Thymus (tissue), 11 donors: ENCODE data around the gene ABCA1. TPM values are rescaled to one million over a fixed set of nuclear protein-coding genes. Genes with fewer than 3 reads are reported as not detected.
"Not testable (repeated sequence)": the region's sequence is repeated elsewhere in the genome, so short reads cannot be mapped to it uniquely, and the experiment has no call there.

ENCODE experiments used
- DNase-seq, 9 donors: peaks; one replicate each; pipeline ENCODE4 v3.0.0-alpha.2; 2013; ENCODE audit warnings: low spot score in 9 of 9, low read depth in 6 of 9, missing footprints in 1 of 9
- H3K27ac ChIP-seq, 2 donors: one replicate each; pipeline ENCODE4 v1.5.1; 2013; ENCODE audit warnings: control low read depth in 1 of 2, low read depth in 1 of 2, low read length in 1 of 2, mild to moderate bottlenecking in 1 of 2, moderate library complexity in 1 of 2
- H3K27me3 ChIP-seq, 2 donors: one replicate each; pipeline ENCODE4 v1.5.1; 2013; ENCODE audit warnings: low read length in 1 of 2; ENCODE audit not compliant: control insufficient read depth in 2 of 2, insufficient read depth in 1 of 2
- H3K36me3 ChIP-seq, 2 donors: one replicate each; pipeline ENCODE4 v1.5.1; 2013; ENCODE audit warnings: low read length in 1 of 2, mild to moderate bottlenecking in 1 of 2, moderate library complexity in 1 of 2; ENCODE audit not compliant: control insufficient read depth in 2 of 2, insufficient read depth in 2 of 2
- H3K4me1 ChIP-seq, 2 donors: one replicate each; pipeline ENCODE4 v1.5.1; 2013; ENCODE audit warnings: low read length in 2 of 2; ENCODE audit not compliant: control insufficient read depth in 2 of 2, insufficient read depth in 2 of 2
- H3K4me3 ChIP-seq, 2 donors: one replicate each; pipeline ENCODE4 v1.5.1; 2013; ENCODE audit warnings: low read length in 2 of 2, control low read depth in 1 of 2, mild to moderate bottlenecking in 1 of 2
- H3K9me3 ChIP-seq, 2 donors: one replicate each; pipeline ENCODE4 v1.5.1; 2013; ENCODE audit warnings: low read length in 1 of 2, mild to moderate bottlenecking in 1 of 2; ENCODE audit not compliant: control insufficient read depth in 2 of 2, insufficient read depth in 1 of 2
- WGBS: extraction: QIAGEN DNeasy Blood & Tissue Kit; methylation state at CpG from one replicate; pipeline ENCODE4 v1.1.7; 2013; 5-methylcytosine and 5-hydroxymethylcytosine counted together
- polyA plus RNA-seq: library from polyadenylated mRNA; stranded (reverse); fragments of 200-250 nt; gene quantifications from one replicate; pipeline ENCODE4 v1.2.3, GENCODE V29; 2013
- total RNA-seq: library from RNA; stranded (reverse); fragments of 120-200 nt; gene quantifications from one replicate; pipeline ENCODE4 v1.2.4, GENCODE V29; 2013
- donor health status: healthy.

The ABCA1 gene
- total and polyA plus RNA-seq, 2 donors: 14.6 to 25.9 TPM

GRCh38 chr9:104903609-104904008 is 24.3 kb downstream of the ABCA1 start:
- DNase-seq: no peak
- peaks cover 0 to 10% of the 10 kb centered on the region in 2 donors for H3K4me1 ChIP-seq

GRCh38 chr9:104900871-104901270 is 27.1 kb downstream of the ABCA1 start:
- peaks cover 0 to 26% of the 10 kb centered on the region in 2 donors for H3K36me3 ChIP-seq
- no peak overlapping the region for H3K4me3 ChIP-seq
- no peaks in the 10 kb centered on the region for H3K27me3 ChIP-seq
- H3K4me1 ChIP-seq: peaks cover 0 to 7% of the 10 kb centered on the region in 2 donors
- H3K27ac ChIP-seq: no peak overlapping the region
- DNase-seq: no peak
- 91% methylated on average over 2 of the region's 2 CpGs for whole genome bisulfite sequencing
- no peaks in the 10 kb centered on the region for H3K9me3 ChIP-seq

More at GRCh38 chr9:104903609-104904008, 24.3 kb downstream of the ABCA1 start:
- H3K36me3 ChIP-seq: peaks cover 0 to 29% of the 10 kb centered on the region in 2 donors
- no peak overlapping the region for H3K4me3 ChIP-seq
- no peaks in the 10 kb centered on the region for H3K9me3 ChIP-seq
- WGBS: 98% methylated on average over 8 of the region's 8 CpGs
- no peak overlapping the region for H3K27ac ChIP-seq
- no peaks in the 10 kb centered on the region for H3K27me3 ChIP-seq

- Histone ChIP-seq H3K9me3 (no peaks in the 10 kb centered on the region), H3K4me3 (no peak overlapping the region), H3K27ac (no peak overlapping the region), H3K36me3 (peaks cover 0 to 26% of the 10 kb centered on the region in 2 donors), H3K27me3 (no peaks in the 10 kb centered on the region), H3K4me1 (peaks cover 0 to 7% of the 10 kb centered on the region in 2 donors)
- no peak for DNase-seq
- 83% methylated on average over 3 of the region's 3 CpGs for WGBS
Measured at GRCh38 chr9:104900324-104900723, 27.6 kb downstream of the ABCA1 start.

- Histone ChIP-seq H3K36me3 (peaks cover 0 to 26% of the 10 kb centered on the region in 2 donors), H3K4me1 (peaks cover 0 to 7% of the 10 kb centered on the region in 2 donors), H3K27ac (no peak overlapping the region), H3K27me3 (no peaks in the 10 kb centered on the region), H3K9me3 (no peaks in the 10 kb centered on the region), H3K4me3 (no peak overlapping the region)
- WGBS: 74% methylated on average over 4 of the region's 4 CpGs
- DNase-seq: no peak
Measured at GRCh38 chr9:104899759-104900247, 28.2 kb downstream of the ABCA1 start.

- H3K4me3 ChIP-seq, H3K4me1 ChIP-seq, DNase-seq, H3K27me3 ChIP-seq, H3K9me3 ChIP-seq, H3K27ac ChIP-seq: not testable (repeated sequence)
- peaks cover 0 to 23% of the 10 kb centered on the region in 2 donors for H3K36me3 ChIP-seq
- WGBS: over 99% methylated on average over 6 of the region's 6 CpGs
Measured at GRCh38 chr9:104898376-104898775, 29.6 kb downstream of the ABCA1 start.

GRCh38 chr9:104896131-104896530 is 31.8 kb downstream of the ABCA1 start:
- peaks cover 0 to 16% of the 10 kb centered on the region in 2 donors for H3K36me3 ChIP-seq
- peaks cover 0 to 5% of the 10 kb centered on the region in 2 donors for H3K4me1 ChIP-seq
- H3K27ac ChIP-seq: no peak overlapping the region
- H3K27me3 ChIP-seq: no peaks in the 10 kb centered on the region
- no peaks in the 10 kb centered on the region for H3K9me3 ChIP-seq
- 96% methylated on average over 1 of the region's 1 CpG for WGBS
- no peak for DNase-seq
- H3K4me3 ChIP-seq: no peak overlapping the region

- H3K9me3 ChIP-seq: no peaks in the 10 kb centered on the region
- no peaks in the 10 kb centered on the region for H3K27me3 ChIP-seq
- no peak overlapping the region for H3K4me3 ChIP-seq
- H3K27ac ChIP-seq: no peak overlapping the region
- DNase-seq: no peak
- WGBS: 89% methylated on average over 6 of the region's 6 CpGs
- peaks cover 0 to 14% of the 10 kb centered on the region in 2 donors for H3K36me3 ChIP-seq
- H3K4me1 ChIP-seq: peaks cover 0 to 2% of the 10 kb centered on the region in 2 donors
Measured at GRCh38 chr9:104895572-104895971, 32.4 kb downstream of the ABCA1 start.

- 97% methylated on average over 1 of the region's 1 CpG for WGBS
- H3K36me3 ChIP-seq: peaks cover 10% of the 10 kb centered on the region in 2 donors
- no peaks in the 10 kb centered on the region for H3K9me3 ChIP-seq
- H3K4me3 ChIP-seq: no peak overlapping the region
- DNase-seq: no peak
- no peak overlapping the region for H3K27ac ChIP-seq
- no peaks in the 10 kb centered on the region for H3K4me1 ChIP-seq
- H3K27me3 ChIP-seq: no peaks in the 10 kb centered on the region
Measured at GRCh38 chr9:104892701-104893100, 35.3 kb downstream of the ABCA1 start.

GRCh38 chr9:104890433-104890770 is 37.6 kb downstream of the ABCA1 start:
- Histone ChIP-seq H3K9me3 (no peaks in the 10 kb centered on the region), H3K36me3 (peaks cover 17 to 30% of the 10 kb centered on the region in 2 donors), H3K27ac (no peak overlapping the region), H3K4me3 (no peak overlapping the region), H3K27me3 (no peaks in the 10 kb centered on the region), H3K4me1 (no peaks in the 10 kb centered on the region)
- 97% methylated on average over 9 of the region's 9 CpGs for WGBS
- DNase-seq: no peak
